ENCODE measurements around the gene NOVA1.

NOVA1 gene

GRCh38 chr14:26593357-26593756, 4.5 kb downstream of the NOVA1 start:
- no peaks in the 10 kb centered on the region for H3K9me3 ChIP-seq (ENCODE audit: control insufficient read depth, insufficient read depth, low read depth, low read length)
- H3K27me3 ChIP-seq (ENCODE audit: control insufficient read depth, insufficient read depth, low read length) = peaks cover 6% of the 10 kb centered on the region; the same call in 1 of the 2 replicates
- H3K9ac ChIP-seq (ENCODE audit: low read length) = no peak overlapping the region
- H3K27ac ChIP-seq (ENCODE audit: low read depth, low read length) = no peak overlapping the region
- no peak overlapping the region for H3K4me3 ChIP-seq (ENCODE audit: low read depth, low read length)
- no peaks in the 10 kb centered on the region for H3K36me3 ChIP-seq (ENCODE audit: control insufficient read depth, insufficient read depth, low read length)
- H3K4me1 ChIP-seq (ENCODE audit: control insufficient read depth, insufficient read depth, low read length) = peaks cover 4% of the 10 kb centered on the region; the same call in 1 of the 2 replicates

DNA sequence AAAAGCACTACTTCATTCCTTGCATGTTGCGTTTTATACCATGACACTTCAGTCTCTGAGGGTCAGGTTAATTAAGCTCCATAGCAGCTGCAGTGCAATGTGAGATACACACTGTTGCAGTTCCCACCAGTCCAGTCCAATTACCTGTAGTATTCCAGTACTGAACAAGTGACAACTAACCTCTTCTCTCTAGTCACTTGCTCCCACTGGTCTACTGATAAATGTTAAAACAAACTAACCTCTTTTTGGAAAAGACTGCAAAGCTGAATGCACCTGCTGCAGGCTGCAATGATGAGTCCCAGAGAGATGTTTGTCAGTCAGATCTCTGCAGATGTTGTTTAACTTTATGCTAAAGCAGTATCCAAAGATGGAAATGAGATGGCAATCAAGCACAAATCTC, 7.9 kb downstream of the NOVA1 start:
- H3K4me1 ChIP-seq (ENCODE audit: control insufficient read depth, insufficient read depth, low read length) = no peaks in the 10 kb centered on the region; the same call in 1 of the 2 replicates
- no peaks in the 10 kb centered on the region for H3K36me3 ChIP-seq (ENCODE audit: control insufficient read depth, insufficient read depth, low read length)
- no peak overlapping the region for H3K27ac ChIP-seq (ENCODE audit: low read depth, low read length)
- no peak overlapping the region for H3K9ac ChIP-seq (ENCODE audit: low read length)
- no peaks in the 10 kb centered on the region for H3K9me3 ChIP-seq (ENCODE audit: control insufficient read depth, insufficient read depth, low read depth, low read length)
- H3K27me3 ChIP-seq (ENCODE audit: control insufficient read depth, insufficient read depth, low read length) = no peaks in the 10 kb centered on the region
- no peak overlapping the region for H3K4me3 ChIP-seq (ENCODE audit: low read depth, low read length)

DNA sequence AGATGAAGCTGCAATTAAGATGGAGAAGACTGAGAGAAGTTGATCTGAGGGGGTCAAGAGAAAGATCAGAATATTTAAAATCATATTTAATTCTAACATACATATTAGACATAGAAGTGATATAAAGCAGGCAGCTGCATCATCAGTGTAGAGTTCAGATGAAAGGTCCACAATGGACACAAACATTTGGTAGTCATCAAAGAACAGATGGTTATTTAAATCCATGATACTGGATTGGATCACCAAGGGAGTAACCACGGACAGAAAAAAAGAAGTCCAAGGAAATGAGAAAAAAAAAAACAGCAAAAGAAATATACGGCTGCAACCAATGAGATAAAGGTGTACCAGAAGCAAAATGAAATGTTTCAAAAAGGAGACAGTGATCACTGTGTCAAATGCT, 20.1 kb downstream of the NOVA1 start:
- H3K4me3 ChIP-seq (ENCODE audit: low read depth, low read length) = no peak overlapping the region
- H3K9me3 ChIP-seq (ENCODE audit: control insufficient read depth, insufficient read depth, low read depth, low read length) = no peaks in the 10 kb centered on the region
- H3K4me1 ChIP-seq (ENCODE audit: control insufficient read depth, insufficient read depth, low read length) = no peaks in the 10 kb centered on the region
- no peak overlapping the region for H3K9ac ChIP-seq (ENCODE audit: low read length)
- no peak overlapping the region for H3K27ac ChIP-seq (ENCODE audit: low read depth, low read length)
- H3K36me3 ChIP-seq (ENCODE audit: control insufficient read depth, insufficient read depth, low read length) = no peaks in the 10 kb centered on the region
- no peaks in the 10 kb centered on the region for H3K27me3 ChIP-seq (ENCODE audit: control insufficient read depth, insufficient read depth, low read length)

GRCh38 chr14:26554069-26554772, 43.6 kb downstream of the NOVA1 start:
- no peak overlapping the region for H3K27ac ChIP-seq (ENCODE audit: low read depth, low read length)
- no peaks in the 10 kb centered on the region for H3K9me3 ChIP-seq (ENCODE audit: control insufficient read depth, insufficient read depth, low read depth, low read length)
- H3K4me1 ChIP-seq (ENCODE audit: control insufficient read depth, insufficient read depth, low read length) = peaks cover 9% of the 10 kb centered on the region; the same call in 1 of the 2 replicates
- no peak overlapping the region for H3K4me3 ChIP-seq (ENCODE audit: low read depth, low read length)
- H3K36me3 ChIP-seq (ENCODE audit: control insufficient read depth, insufficient read depth, low read length) = no peaks in the 10 kb centered on the region
- H3K27me3 ChIP-seq (ENCODE audit: control insufficient read depth, insufficient read depth, low read length) = no peaks in the 10 kb centered on the region
- no peak overlapping the region for H3K9ac ChIP-seq (ENCODE audit: low read length)

GRCh38 chr14:26549571-26549970, 48.3 kb downstream of the NOVA1 start:
- Histone ChIP-seq H3K4me1 (ENCODE audit: control insufficient read depth, insufficient read depth, low read length) (peaks cover 9% of the 10 kb centered on the region; the same call in 1 of the 2 replicates), H3K27me3 (ENCODE audit: control insufficient read depth, insufficient read depth, low read length) (no peaks in the 10 kb centered on the region), H3K9me3 (ENCODE audit: control insufficient read depth, insufficient read depth, low read depth, low read length) (no peaks in the 10 kb centered on the region), H3K27ac (ENCODE audit: low read depth, low read length) (no peak overlapping the region), H3K4me3 (ENCODE audit: low read depth, low read length) (no peak overlapping the region), H3K36me3 (ENCODE audit: control insufficient read depth, insufficient read depth, low read length) (no peaks in the 10 kb centered on the region), H3K9ac (ENCODE audit: low read length) (no peak overlapping the region)

DNA sequence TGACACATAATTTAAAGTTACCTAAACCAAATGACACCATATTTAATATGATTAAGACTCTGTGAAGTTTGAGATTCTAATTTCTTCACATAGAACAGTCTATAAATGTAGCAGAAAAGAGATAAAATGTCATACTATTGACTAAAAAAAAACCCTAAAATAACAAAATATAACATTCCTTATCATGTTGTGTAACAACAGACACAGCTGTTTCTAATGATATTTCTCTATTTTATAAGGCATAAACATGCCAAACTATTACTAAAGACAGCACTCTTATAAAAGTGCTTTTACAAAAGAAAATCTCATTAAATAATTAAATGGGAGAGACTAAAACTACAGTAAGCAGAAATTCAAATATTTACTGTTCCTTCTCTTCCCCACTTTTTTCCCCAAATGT, 49.4 kb downstream of the NOVA1 start:
- H3K27ac ChIP-seq (ENCODE audit: low read depth, low read length) = no peak overlapping the region
- H3K36me3 ChIP-seq (ENCODE audit: control insufficient read depth, insufficient read depth, low read length) = no peaks in the 10 kb centered on the region
- peaks cover 3% of the 10 kb centered on the region; the same call in 1 of the 2 replicates for H3K4me1 ChIP-seq (ENCODE audit: control insufficient read depth, insufficient read depth, low read length)
- no peak overlapping the region for H3K4me3 ChIP-seq (ENCODE audit: low read depth, low read length)
- H3K9ac ChIP-seq (ENCODE audit: low read length) = no peak overlapping the region
- no peaks in the 10 kb centered on the region for H3K27me3 ChIP-seq (ENCODE audit: control insufficient read depth, insufficient read depth, low read length)
- no peaks in the 10 kb centered on the region for H3K9me3 ChIP-seq (ENCODE audit: control insufficient read depth, insufficient read depth, low read depth, low read length)

GRCh38 chr14:26538176-26538575, 59.7 kb downstream of the NOVA1 start:
- H3K9me3 ChIP-seq (ENCODE audit: control insufficient read depth, insufficient read depth, low read depth, low read length) = peaks cover 3% of the 10 kb centered on the region; the same call in 1 of the 2 replicates
- H3K27ac ChIP-seq (ENCODE audit: low read depth, low read length) = no peak overlapping the region
- no peaks in the 10 kb centered on the region for H3K4me1 ChIP-seq (ENCODE audit: control insufficient read depth, insufficient read depth, low read length)
- no peaks in the 10 kb centered on the region for H3K36me3 ChIP-seq (ENCODE audit: control insufficient read depth, insufficient read depth, low read length)
- H3K9ac ChIP-seq (ENCODE audit: low read length) = no peak overlapping the region
- H3K27me3 ChIP-seq (ENCODE audit: control insufficient read depth, insufficient read depth, low read length) = no peaks in the 10 kb centered on the region
- H3K4me3 ChIP-seq (ENCODE audit: low read depth, low read length) = no peak overlapping the region

- Histone ChIP-seq H3K4me3 (ENCODE audit: low read depth, low read length) (no peak overlapping the region), H3K9me3 (ENCODE audit: control insufficient read depth, insufficient read depth, low read depth, low read length) (no peaks in the 10 kb centered on the region), H3K36me3 (ENCODE audit: control insufficient read depth, insufficient read depth, low read length) (no peaks in the 10 kb centered on the region), H3K9ac (ENCODE audit: low read length) (no peak overlapping the region), H3K27me3 (ENCODE audit: control insufficient read depth, insufficient read depth, low read length) (no peaks in the 10 kb centered on the region), H3K27ac (ENCODE audit: low read depth, low read length) (no peak overlapping the region), H3K4me1 (ENCODE audit: control insufficient read depth, insufficient read depth, low read length) (no peaks in the 10 kb centered on the region)
These were observed 65.9 kb downstream of the NOVA1 start for GRCh38 chr14:26531894-26532293.

DNA sequence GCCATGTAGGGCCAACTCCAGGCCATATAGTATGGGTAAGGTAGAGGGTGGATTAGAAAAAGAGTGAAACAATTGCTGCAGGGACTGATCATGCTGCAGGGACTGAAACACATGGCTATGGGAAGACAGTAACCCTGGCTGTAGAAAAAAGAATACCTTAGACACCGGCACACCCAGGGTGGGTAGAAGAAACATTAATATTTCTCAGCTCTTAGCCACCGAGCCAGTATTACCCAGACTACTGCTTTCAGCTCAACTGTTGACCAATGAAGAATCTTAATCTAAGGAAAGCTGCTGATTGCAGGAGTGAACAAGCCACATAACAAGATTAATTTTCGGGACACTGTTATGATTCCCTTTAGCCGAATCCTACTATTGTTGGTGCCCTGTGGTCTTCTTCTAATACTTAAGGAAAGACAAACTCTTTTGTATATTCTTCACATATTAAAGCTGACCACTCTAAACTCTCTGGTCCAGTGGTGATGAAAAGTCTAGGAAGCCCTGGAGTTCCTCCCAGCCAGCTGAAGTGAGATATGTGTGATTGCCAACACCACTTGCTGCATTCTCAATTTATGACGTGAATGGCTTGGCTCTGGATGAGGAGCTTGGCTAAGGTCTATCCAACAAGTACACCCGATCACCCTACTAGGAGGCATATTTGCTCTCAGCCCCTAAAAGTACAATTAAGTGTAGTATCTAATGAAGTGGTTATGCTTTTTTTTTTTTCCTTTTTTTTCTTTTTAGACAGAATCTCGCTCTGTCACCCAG, 69.2 kb downstream of the NOVA1 start:
- Histone ChIP-seq H3K27me3 (ENCODE audit: control insufficient read depth, insufficient read depth, low read length) (no peaks in the 10 kb centered on the region), H3K4me3 (ENCODE audit: low read depth, low read length) (no peak overlapping the region), H3K36me3 (ENCODE audit: control insufficient read depth, insufficient read depth, low read length) (no peaks in the 10 kb centered on the region), H3K27ac (ENCODE audit: low read depth, low read length) (no peak overlapping the region), H3K9me3 (ENCODE audit: control insufficient read depth, insufficient read depth, low read depth, low read length) (no peaks in the 10 kb centered on the region), H3K4me1 (ENCODE audit: control insufficient read depth, insufficient read depth, low read length) (no peaks in the 10 kb centered on the region), H3K9ac (ENCODE audit: low read length) (no peak overlapping the region)

GRCh38 chr14:26527095-26527494, 70.7 kb downstream of the NOVA1 start:
- Histone ChIP-seq H3K9ac (ENCODE audit: low read length) (no peak overlapping the region), H3K27ac (ENCODE audit: low read depth, low read length) (no peak overlapping the region), H3K36me3 (ENCODE audit: control insufficient read depth, insufficient read depth, low read length) (no peaks in the 10 kb centered on the region), H3K4me1 (ENCODE audit: control insufficient read depth, insufficient read depth, low read length) (peaks cover 3% of the 10 kb centered on the region; the same call in 1 of the 2 replicates), H3K9me3 (ENCODE audit: control insufficient read depth, insufficient read depth, low read depth, low read length) (no peaks in the 10 kb centered on the region), H3K4me3 (ENCODE audit: low read depth, low read length) (no peak overlapping the region), H3K27me3 (ENCODE audit: control insufficient read depth, insufficient read depth, low read length) (no peaks in the 10 kb centered on the region)

- H3K9ac ChIP-seq (ENCODE audit: low read length) = no peak overlapping the region
- no peak overlapping the region for H3K27ac ChIP-seq (ENCODE audit: low read depth, low read length)
- no peaks in the 10 kb centered on the region for H3K9me3 ChIP-seq (ENCODE audit: control insufficient read depth, insufficient read depth, low read depth, low read length)
- no peaks in the 10 kb centered on the region for H3K36me3 ChIP-seq (ENCODE audit: control insufficient read depth, insufficient read depth, low read length)
- H3K4me1 ChIP-seq (ENCODE audit: control insufficient read depth, insufficient read depth, low read length) = peaks cover 3% of the 10 kb centered on the region; the same call in 1 of the 2 replicates
- H3K27me3 ChIP-seq (ENCODE audit: control insufficient read depth, insufficient read depth, low read length) = no peaks in the 10 kb centered on the region
- H3K4me3 ChIP-seq (ENCODE audit: low read depth, low read length) = no peak overlapping the region
These were observed 71.7 kb downstream of the NOVA1 start for GRCh38 chr14:26526137-26526536.

Measured in HUES6 (cell line).